OCI-LY3 (cell line): ENCODE measurements around the gene EYS.

ENCODE experiments used
- H2AFZ ChIP-seq: fragments of 200-600, 300-600 bp; shearing (Covaris generic); 2 replicates; pipeline ENCODE4 v1.6.0; 2014; ENCODE audit warnings: antibody characterized with exemption, low read depth, low read length
- H3K27ac ChIP-seq: fragments of 200-600, 300-600 bp; sonication (generic); 2 replicates; pipeline ENCODE4 v1.5.1; 2014; ENCODE audit warnings: mild to moderate bottlenecking, low read length, moderate library complexity, mixed read lengths
- H3K27me3 ChIP-seq: fragments of 200-600, 300-600 bp; sonication (generic); 2 replicates; pipeline ENCODE4 v1.6.1; 2014; ENCODE audit warnings: low read depth, low read length, mixed read lengths
- H3K36me3 ChIP-seq: fragments of 200-600, 300-600 bp; sonication (generic); replicated peaks from 2 replicates; pipeline ENCODE3; 2014; ENCODE audit warnings: low read depth, low read length, mixed read lengths
- H3K4me1 ChIP-seq: fragments of 300-600, 200-600 bp; sonication (generic); 2 replicates; pipeline ENCODE4 v1.6.1; 2014; ENCODE audit warnings: low read length, mixed read lengths
- H3K4me2 ChIP-seq: fragments of 200-600, 300-600 bp; sonication (generic); 2 replicates; pipeline ENCODE4 v1.6.1; 2014; ENCODE audit warnings: low read length, mixed read lengths
- H3K4me3 ChIP-seq: fragments of 300-600, 200-600 bp; sonication (generic); 2 replicates; pipeline ENCODE4 v1.5.1; 2014; ENCODE audit warnings: antibody characterized with exemption, mild to moderate bottlenecking, low read length, moderate library complexity
- H3K79me2 ChIP-seq: fragments of 300-600, 200-600 bp; shearing (Covaris generic); 2 replicates; pipeline ENCODE4 v1.6.1; 2014; ENCODE audit warnings: mild to moderate bottlenecking, low read length, mixed read lengths
- H3K9ac ChIP-seq: fragments of 300-600, 200-600 bp; shearing (Covaris generic); 2 replicates; pipeline ENCODE4 v1.6.0; 2014; ENCODE audit warnings: mild to moderate bottlenecking, low read length, moderate library complexity
- H3K9me3 ChIP-seq: fragments of 200-600, 300-600 bp; shearing (Covaris generic); 2 replicates; pipeline ENCODE4 v1.6.1; 2014; ENCODE audit warnings: low read length, mixed read lengths; ENCODE audit not compliant: insufficient read depth
- H4K20me1 ChIP-seq: fragments of 200-600, 300-600 bp; sonication (generic); 2 replicates; pipeline ENCODE4 v1.6.1; 2016; ENCODE audit warnings: low read length, mixed read lengths; ENCODE audit not compliant: insufficient read depth
- EZH2phosphoT487 ChIP-seq: fragments of 200-600 bp; shearing (Covaris generic); IDR thresholded peaks from 2 replicates; pipeline ENCODE4 v1.6.1; 2018; ENCODE audit warnings: antibody characterized with exemption, mixed run types, low read depth
- TF ChIP-seq, protein P1 (sequence below): fragments of 200-600, 300-600 bp; sonication (generic); IDR thresholded peaks from 2 replicates; pipeline ENCODE4 v1.5.1; 2014; ENCODE audit warnings: antibody characterized with exemption, low read length, low read depth

The EYS gene

GRCh38 chr6:64383277-64383676, 1323.7 kb downstream of the EYS start:
- Histone ChIP-seq H3K9me3 (no peaks in the 10 kb centered on the region), H4K20me1 (no peaks in the 10 kb centered on the region), H3K4me2 (no peak overlapping the region), H3K9ac (no peak overlapping the region), H3K79me2 (no peaks in the 10 kb centered on the region), H3K27ac (no peak overlapping the region), H3K4me3 (no peak overlapping the region), H3K4me1 (no peaks in the 10 kb centered on the region), H3K27me3 (no peaks in the 10 kb centered on the region), H2AFZ (no peak overlapping the region), H3K36me3 (no peaks in the 10 kb centered on the region)
- TF ChIP-seq, protein P1, sequence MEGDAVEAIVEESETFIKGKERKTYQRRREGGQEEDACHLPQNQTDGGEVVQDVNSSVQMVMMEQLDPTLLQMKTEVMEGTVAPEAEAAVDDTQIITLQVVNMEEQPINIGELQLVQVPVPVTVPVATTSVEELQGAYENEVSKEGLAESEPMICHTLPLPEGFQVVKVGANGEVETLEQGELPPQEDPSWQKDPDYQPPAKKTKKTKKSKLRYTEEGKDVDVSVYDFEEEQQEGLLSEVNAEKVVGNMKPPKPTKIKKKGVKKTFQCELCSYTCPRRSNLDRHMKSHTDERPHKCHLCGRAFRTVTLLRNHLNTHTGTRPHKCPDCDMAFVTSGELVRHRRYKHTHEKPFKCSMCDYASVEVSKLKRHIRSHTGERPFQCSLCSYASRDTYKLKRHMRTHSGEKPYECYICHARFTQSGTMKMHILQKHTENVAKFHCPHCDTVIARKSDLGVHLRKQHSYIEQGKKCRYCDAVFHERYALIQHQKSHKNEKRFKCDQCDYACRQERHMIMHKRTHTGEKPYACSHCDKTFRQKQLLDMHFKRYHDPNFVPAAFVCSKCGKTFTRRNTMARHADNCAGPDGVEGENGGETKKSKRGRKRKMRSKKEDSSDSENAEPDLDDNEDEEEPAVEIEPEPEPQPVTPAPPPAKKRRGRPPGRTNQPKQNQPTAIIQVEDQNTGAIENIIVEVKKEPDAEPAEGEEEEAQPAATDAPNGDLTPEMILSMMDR = no peak
- TF ChIP-seq EZH2phosphoT487 = no peak

GRCh38 chr6:64376394-64376793, 1330.6 kb downstream of the EYS start:
- Histone ChIP-seq H3K79me2 (no peaks in the 10 kb centered on the region), H3K36me3 (no peaks in the 10 kb centered on the region), H3K27ac (no peak overlapping the region), H3K27me3 (no peaks in the 10 kb centered on the region), H2AFZ (no peak overlapping the region), H3K4me1 (no peaks in the 10 kb centered on the region), H3K4me2 (no peak overlapping the region), H4K20me1 (no peaks in the 10 kb centered on the region), H3K4me3 (no peak overlapping the region), H3K9ac (no peak overlapping the region), H3K9me3 (no peaks in the 10 kb centered on the region)
- TF ChIP-seq, protein P1 = no peak
- TF ChIP-seq EZH2phosphoT487 = no peak

- H3K4me1 ChIP-seq = no peaks in the 10 kb centered on the region
- H3K27ac ChIP-seq = no peak overlapping the region
- no peak for TF ChIP-seq EZH2phosphoT487
- TF ChIP-seq, protein P1 = no peak
- H4K20me1 ChIP-seq = no peaks in the 10 kb centered on the region
- no peaks in the 10 kb centered on the region for H3K79me2 ChIP-seq
- H3K27me3 ChIP-seq = no peaks in the 10 kb centered on the region
- no peak overlapping the region for H2AFZ ChIP-seq
- no peak overlapping the region for H3K4me2 ChIP-seq
- no peaks in the 10 kb centered on the region for H3K36me3 ChIP-seq
- H3K9me3 ChIP-seq = no peaks in the 10 kb centered on the region
- no peak overlapping the region for H3K4me3 ChIP-seq
- H3K9ac ChIP-seq = no peak overlapping the region
These were observed 1349.6 kb downstream of the EYS start for GRCh38 chr6:64357430-64357829.

- no peaks in the 10 kb centered on the region for H3K36me3 ChIP-seq
- no peaks in the 10 kb centered on the region for H3K4me1 ChIP-seq
- H3K27me3 ChIP-seq = no peaks in the 10 kb centered on the region
- H3K79me2 ChIP-seq = no peaks in the 10 kb centered on the region
- no peak overlapping the region for H3K9ac ChIP-seq
- H2AFZ ChIP-seq = no peak overlapping the region
- H3K4me3 ChIP-seq = no peak overlapping the region
- H3K27ac ChIP-seq = no peak overlapping the region
- no peaks in the 10 kb centered on the region for H3K9me3 ChIP-seq
- TF ChIP-seq EZH2phosphoT487 = no peak
- TF ChIP-seq, protein P1 = no peak
- H3K4me2 ChIP-seq = no peak overlapping the region
- H4K20me1 ChIP-seq = no peaks in the 10 kb centered on the region
These were observed 1359.6 kb downstream of the EYS start for GRCh38 chr6:64347411-64347810.
